ENCODE measurements around the gene SATL1. TPM values are rescaled to one million over a fixed set of nuclear protein-coding genes. Genes with fewer than 3 reads are reported as not detected.

The SATL1 gene
- total RNA-seq, 4 donors from 2014 or later = not detected

- no peak for DNase-seq (ENCODE audit: low spot score)
- TF ChIP-seq, protein P1, sequence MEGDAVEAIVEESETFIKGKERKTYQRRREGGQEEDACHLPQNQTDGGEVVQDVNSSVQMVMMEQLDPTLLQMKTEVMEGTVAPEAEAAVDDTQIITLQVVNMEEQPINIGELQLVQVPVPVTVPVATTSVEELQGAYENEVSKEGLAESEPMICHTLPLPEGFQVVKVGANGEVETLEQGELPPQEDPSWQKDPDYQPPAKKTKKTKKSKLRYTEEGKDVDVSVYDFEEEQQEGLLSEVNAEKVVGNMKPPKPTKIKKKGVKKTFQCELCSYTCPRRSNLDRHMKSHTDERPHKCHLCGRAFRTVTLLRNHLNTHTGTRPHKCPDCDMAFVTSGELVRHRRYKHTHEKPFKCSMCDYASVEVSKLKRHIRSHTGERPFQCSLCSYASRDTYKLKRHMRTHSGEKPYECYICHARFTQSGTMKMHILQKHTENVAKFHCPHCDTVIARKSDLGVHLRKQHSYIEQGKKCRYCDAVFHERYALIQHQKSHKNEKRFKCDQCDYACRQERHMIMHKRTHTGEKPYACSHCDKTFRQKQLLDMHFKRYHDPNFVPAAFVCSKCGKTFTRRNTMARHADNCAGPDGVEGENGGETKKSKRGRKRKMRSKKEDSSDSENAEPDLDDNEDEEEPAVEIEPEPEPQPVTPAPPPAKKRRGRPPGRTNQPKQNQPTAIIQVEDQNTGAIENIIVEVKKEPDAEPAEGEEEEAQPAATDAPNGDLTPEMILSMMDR (IDR thresholded peaks at IDR 0.05) = no peak
- ATAC-seq (ENCODE audit: low FRiP score) = no peak
These were observed 22.2 kb downstream of the SATL1 start for GRCh38 chrX:85221361-85221760.

DNA sequence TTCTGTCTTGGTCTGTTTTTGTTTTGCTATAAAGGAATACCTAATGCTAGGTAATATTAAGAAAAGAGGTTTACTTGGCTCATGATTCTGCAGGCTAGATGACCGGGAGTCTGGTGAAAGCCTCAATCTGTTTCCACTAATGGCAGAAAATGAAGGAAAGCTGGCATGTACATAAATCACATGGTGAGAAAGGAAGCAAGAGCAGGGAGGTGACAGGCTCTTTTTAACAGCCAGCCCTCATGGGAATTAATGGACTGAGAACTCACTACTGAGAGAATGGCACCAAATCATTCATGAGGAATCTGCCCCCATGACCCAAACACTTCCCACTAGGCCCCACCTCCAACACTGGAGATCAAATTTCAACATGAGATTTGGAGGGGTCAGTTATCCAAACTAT lies 27.6 kb downstream of the SATL1 start:
- no peak for ATAC-seq (ENCODE audit: low FRiP score)
- TF ChIP-seq, protein P1 (IDR thresholded peaks at IDR 0.05) = no peak
- DNase-seq (ENCODE audit: low spot score) = no peak

DNA sequence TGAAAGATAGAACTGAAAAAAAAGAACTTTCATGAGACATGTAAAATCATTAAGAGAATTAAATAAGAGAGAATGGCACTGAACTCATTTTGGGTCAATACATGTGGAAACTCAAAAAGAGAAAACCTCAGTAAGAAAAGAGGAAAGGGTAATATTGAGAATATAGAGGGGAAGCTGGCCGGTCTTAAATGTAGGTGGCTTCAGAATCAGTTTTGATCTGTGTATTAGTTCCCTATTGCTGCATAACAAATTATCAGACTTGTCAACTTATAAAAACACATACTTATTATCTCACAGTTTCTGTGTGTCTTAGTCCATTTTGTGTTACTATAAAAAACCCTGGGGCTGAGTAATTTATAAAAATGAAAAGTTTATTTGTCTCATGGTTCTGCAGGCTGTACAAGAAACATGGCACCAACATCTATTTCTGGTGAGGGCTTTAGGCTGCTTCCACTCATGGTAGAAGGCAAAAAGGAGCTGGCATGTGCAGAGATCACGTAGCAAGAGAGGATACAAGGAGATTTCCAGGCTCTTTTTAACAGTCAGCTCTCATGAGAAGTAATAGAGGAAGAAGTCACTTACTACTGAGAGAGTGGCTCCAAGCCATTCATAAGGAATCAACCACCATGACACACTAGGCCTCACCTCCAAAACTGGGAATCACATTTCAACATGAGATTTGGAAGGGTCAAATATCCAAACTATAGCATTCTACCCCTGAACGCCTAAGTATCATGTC lies 29.6 kb downstream of the SATL1 start:
- DNase-seq (ENCODE audit: low spot score) = no peak
- TF ChIP-seq, protein P1 (IDR thresholded peaks at IDR 0.05) = no peak
- ATAC-seq (ENCODE audit: low FRiP score) = no peak

- no peak for ATAC-seq (ENCODE audit: low FRiP score)
- DNase-seq (ENCODE audit: low spot score) = no peak
- TF ChIP-seq, protein P1 (IDR thresholded peaks at IDR 0.05) = no peak
These were observed 40.1 kb downstream of the SATL1 start for GRCh38 chrX:85203461-85203970.

DNA sequence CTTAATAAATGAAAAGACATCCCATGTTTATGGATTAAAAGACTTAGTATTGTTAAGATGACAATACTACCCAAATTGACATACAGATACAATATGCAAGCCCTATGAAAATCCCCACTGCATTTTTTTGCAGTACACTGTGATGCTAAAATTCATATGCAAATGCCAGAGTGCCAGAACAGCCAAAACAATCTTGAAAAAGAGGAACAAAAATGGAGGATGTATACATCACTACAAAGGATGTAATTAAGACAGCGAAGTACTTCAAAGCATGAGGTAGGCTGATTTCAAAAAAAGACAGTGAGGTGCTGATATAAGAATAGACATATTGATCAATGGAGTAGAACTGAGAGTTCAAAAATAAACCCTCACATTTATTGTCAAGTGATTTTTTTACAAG lies 47.3 kb downstream of the SATL1 start:
- TF ChIP-seq, protein P1 (IDR thresholded peaks at IDR 0.05) = no peak
- ATAC-seq (ENCODE audit: low FRiP score) = no peak

GRCh38 chrX:85159644-85160043 lies 83.9 kb downstream of the SATL1 start:
- ATAC-seq (ENCODE audit: low FRiP score) = no peak
- no peak for DNase-seq (ENCODE audit: low spot score)
- TF ChIP-seq, protein P1 (IDR thresholded peaks at IDR 0.05) = no peak

More for the DNA sequence above, 47.3 kb downstream of the SATL1 start:
- no peak for DNase-seq (ENCODE audit: low spot score)

DNA sequence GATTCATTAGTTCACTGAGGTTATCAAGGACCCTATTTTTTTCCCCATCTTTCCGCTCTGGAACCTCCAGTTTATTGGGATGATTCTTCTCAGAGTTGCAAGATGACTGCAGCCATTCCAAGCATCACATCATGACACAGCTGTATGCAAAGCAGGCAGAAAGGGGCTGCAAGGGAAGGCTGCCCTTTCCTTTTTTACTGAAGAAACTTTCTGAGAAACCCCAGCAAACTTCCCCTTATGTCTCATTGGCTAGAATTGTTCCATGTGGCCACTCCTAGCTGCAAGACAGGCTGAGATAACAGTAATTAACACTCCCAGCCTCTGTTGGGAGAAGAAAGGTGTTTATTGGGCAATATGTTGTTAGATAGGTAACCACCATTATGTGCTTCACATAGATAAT lies 102.6 kb downstream of the SATL1 start:
- no peak for ATAC-seq (ENCODE audit: low FRiP score)
- no peak for DNase-seq (ENCODE audit: low spot score)
- TF ChIP-seq, protein P1 (IDR thresholded peaks at IDR 0.05) = no peak
